Hepatocyte (in vitro differentiated cells): ENCODE data around the gene CHMP4B.

Experiments
- CTCF ChIP-seq: fragments of 200-600 bp; sonication (generic); IDR thresholded peaks from 2 replicates; pipeline ENCODE4 v1.5.1; 2016; ENCODE audit warnings: antibody characterized with exemption, mild to moderate bottlenecking; ENCODE audit not compliant: poor library complexity
- EZH2 ChIP-seq: fragments of 200-600 bp; sonication (generic); IDR thresholded peaks from 2 replicates; pipeline ENCODE4 v1.6.1; 2016; ENCODE audit warnings: antibody characterized with exemption, mild to moderate bottlenecking, borderline replicate concordance

- TF ChIP-seq CTCF (no peak), EZH2 (no peak)
Measured at GRCh38 chr20:33902011-33902410, 90.9 kb downstream of the CHMP4B start.
